Measurements from ENCODE around the gene SNAP47.

DNA sequence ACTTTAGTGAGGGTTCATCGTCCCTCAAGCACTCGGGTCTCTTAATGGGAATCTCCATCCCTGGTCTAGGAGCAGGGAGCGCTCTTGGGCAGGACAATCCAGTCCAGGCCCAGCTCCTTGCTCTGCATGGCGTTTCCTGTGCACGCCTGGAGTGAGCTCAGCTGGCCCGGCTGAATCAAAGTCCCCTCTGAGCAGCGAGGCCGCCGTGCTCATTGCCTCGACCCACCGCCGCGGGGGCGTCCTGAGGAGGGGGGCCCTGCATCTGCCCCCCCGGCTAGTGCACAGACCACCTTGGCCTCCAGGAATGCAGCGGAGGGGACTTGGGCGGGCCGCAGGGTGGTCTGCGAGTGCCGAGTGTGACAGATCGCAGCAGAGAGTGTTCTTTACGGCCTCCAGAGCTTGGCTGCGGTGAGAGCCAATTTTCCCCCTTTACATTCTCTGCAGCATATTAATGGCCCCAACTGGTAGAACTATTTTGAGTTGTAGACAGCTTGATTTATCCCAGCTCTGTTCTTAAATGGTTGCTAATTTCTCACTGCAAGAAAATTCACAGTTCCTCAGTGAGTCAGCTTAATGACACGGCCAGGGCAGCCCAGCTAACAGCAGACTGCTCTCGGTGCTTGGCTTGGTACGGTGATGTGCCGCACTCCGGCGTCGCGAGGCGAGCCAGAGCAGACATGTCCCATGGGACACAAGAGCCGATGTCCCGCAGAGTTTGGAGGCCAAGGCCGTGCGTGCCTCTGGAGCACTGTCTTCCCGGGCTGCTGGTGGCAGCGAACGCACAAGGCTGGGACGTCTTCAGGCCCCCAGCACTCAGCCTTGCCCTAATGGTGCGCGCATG is 39.8 kb downstream of the SNAP47 start:
- TF ChIP-seq, protein P1, sequence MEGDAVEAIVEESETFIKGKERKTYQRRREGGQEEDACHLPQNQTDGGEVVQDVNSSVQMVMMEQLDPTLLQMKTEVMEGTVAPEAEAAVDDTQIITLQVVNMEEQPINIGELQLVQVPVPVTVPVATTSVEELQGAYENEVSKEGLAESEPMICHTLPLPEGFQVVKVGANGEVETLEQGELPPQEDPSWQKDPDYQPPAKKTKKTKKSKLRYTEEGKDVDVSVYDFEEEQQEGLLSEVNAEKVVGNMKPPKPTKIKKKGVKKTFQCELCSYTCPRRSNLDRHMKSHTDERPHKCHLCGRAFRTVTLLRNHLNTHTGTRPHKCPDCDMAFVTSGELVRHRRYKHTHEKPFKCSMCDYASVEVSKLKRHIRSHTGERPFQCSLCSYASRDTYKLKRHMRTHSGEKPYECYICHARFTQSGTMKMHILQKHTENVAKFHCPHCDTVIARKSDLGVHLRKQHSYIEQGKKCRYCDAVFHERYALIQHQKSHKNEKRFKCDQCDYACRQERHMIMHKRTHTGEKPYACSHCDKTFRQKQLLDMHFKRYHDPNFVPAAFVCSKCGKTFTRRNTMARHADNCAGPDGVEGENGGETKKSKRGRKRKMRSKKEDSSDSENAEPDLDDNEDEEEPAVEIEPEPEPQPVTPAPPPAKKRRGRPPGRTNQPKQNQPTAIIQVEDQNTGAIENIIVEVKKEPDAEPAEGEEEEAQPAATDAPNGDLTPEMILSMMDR (IDR thresholded peaks at IDR 0.05): no peak
- TF ChIP-seq POLR2A (IDR thresholded peaks at IDR 0.05): no peak
